Measurements from ENCODE around the gene CCDC183.
"Not testable (repeated sequence)": the region's sequence is repeated elsewhere in the genome, so short reads cannot be mapped to it uniquely, and the experiment has no call there.

The CCDC183 gene

GRCh38 chr9:136840877-136841645, 44.9 kb downstream of the CCDC183 start:
- no peak for DNase-seq

GRCh38 chr9:136841646-136842379, 45.7 kb downstream of the CCDC183 start:
- not testable (repeated sequence) for DNase-seq

DNA sequence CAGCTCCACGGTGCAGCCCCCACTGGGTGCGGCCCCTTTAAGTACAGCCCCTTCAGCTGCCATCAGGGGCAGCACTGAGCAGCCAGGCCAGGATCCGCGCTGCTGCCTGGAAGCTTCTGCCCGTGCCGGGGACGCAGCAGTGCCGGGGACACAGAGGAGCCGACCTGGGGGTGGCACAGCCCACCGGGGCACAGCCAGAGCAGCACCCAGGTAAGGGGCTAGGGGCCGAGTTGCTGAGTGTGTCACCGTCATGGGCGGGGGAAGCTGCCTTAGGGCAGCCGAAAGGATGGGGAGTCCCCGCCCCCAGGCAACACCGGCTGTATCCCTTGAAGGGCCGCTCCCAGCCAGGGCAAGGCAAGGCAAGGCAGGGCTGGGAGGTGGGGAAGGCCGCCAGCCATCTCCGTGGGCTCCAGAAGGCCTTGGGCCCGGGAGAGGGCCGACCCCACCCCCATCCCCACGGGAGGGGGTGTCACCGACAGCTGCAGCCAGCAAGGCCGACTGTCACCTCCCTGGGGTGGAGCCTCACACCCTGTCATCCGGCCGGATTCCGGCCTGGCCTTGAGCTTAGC, 46.3 kb downstream of the CCDC183 start, which contains the start of gene AJM1:
Gene AJM1 (plus strand): TSS at position 99 of the 569 bp plus-strand sequence. CDS start 1,937 bp downstream, outside the sequence.
- peak; percentile 60 for DNase-seq

DNA sequence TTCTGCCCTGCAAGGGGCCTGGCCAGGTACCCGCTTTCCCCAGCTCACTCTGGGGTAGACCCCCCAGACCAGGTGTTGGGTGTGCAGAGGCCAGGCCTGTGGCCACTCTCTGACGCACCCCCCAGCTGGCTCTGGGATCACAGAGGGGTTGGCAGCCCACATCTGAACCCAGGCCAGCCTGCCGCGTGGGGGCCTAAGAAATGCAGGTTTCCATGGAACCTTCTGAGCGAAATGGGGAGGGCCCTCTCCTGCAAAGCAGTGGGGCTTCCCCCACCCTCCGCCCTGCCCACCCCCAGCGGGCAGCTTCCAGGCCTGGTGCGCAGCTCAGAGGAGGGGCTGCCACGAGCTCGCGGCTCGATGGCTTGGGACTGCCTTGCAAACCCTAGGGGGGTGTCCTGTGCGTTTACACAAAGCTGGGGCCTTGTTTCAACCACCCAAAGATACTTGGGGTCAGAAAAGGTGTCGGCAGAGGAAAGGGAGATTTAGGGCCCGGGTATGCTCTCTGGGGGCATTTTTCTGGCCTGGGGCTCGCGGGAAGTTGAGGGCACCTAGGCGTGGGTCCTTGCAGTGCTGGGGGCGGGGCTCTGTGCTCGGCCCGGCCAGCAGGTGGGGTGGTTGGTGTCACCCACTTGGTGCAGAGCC, 47.1 kb downstream of the CCDC183 start:
- not testable (repeated sequence) for DNase-seq

DNA sequence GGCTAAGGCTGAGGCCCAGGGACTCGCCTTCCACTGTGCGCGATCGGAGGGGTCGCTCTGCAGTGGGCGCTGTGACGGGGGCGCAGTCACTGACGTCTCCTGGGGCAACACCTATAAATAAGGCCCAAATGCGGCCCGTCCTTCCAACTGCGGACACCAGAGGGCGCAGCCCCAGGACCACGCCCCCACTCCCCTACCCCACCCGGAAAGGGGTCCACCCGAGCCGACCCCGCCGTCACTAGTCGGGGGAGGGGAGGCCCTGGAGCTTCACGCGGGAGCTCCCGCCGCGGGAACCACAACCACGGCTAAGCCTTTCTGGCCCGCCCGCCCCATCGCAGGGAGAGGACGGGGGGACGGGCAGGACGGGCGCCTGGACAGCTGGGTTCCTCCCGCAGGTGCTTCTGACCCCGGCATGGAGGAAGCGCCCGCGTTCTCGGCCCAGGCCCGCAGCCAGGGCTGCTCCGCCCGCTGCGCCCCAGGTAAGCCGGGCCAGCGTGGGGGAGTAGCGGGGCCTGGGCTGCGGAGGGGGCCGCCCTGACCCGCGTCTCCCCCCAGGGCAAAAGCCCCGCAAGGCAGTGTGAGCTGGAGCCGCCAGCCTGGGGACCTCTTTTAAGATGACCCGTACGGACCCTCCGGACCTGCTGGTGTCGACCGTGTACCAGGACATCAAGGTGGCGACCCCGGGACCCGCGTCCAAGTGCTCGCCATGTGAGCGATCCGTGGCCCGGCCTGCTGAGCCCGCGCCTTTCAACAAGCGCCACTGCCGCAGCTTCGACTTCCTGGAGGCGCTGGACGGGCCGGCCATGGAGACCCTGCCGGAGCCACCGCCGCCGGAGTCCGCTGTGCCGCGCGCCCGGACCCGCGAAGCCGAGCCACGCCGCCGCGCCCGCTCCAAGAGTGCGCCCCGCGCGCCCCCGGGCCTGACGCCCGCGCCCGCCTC, 47.9 kb downstream of the CCDC183 start:
- not testable (repeated sequence) for DNase-seq

- no peak for DNase-seq
These were observed 48.8 kb downstream of the CCDC183 start for GRCh38 chr9:136844761-136845464.

DNA sequence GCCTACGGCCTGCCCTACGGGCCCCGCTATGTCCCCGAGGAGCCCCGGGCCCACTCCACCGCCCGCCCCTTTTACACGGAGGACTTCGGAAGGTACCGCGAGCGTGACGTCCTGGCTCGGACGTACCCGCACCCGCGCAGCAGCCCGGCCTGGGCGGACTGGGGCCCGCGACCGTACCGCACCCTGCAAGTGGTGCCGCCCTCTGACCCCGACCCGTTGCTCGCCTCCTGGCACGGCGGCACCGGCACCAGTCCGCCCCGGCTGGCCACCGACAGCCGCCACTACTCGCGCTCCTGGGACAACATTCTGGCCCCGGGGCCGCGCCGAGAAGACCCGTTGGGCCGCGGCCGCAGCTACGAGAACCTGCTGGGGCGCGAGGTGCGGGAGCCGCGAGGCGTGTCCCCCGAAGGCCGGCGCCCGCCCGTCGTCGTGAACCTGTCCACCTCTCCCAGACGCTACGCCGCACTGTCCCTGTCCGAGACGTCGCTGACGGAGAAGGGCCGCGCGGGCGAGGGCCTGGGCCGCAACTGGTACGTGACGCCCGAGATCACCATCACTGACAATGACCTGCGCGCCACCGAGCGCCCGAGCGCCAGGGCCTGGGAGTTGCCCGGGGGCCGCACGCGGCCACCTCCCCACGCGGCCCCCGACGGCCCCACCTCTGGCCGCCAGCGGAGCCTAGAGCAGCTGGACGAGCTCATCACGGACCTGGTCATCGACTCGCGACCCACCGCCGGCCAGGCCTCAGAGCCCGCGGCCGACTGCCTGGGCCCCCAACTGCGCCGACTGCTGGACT, 49.5 kb downstream of the CCDC183 start:
- no peak for DNase-seq

DNA sequence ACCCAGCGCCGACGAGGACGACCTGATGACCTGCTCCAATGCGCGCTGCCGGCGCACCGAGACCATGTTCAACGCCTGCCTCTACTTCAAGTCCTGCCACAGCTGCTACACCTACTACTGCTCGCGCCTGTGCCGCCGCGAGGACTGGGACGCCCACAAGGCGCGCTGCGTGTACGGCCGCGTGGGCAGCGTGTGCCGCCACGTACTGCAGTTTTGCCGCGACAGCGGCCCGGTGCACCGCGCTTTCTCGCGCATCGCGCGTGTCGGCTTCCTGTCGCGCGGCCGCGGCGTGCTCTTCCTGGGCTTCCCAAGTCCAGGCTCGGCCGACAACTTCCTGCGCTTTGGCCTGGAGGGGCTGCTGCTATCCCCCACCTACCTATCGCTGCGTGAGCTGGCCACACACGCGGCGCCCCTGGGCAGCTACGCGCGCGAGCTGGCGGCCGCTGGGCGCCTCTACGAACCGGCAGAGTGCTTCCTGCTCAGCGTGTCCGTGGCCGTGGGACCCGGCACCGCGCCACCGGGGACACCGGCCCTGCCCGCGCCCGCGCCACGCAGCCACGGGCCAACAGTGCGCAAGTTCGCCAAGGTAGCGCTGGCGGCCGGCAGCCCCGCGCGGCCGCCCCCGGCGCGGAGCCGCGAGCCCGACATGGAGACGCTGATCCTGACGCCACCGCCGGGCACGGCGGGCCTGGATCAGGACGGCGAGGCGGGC, 50.4 kb downstream of the CCDC183 start:
- no peak for DNase-seq

DNA sequence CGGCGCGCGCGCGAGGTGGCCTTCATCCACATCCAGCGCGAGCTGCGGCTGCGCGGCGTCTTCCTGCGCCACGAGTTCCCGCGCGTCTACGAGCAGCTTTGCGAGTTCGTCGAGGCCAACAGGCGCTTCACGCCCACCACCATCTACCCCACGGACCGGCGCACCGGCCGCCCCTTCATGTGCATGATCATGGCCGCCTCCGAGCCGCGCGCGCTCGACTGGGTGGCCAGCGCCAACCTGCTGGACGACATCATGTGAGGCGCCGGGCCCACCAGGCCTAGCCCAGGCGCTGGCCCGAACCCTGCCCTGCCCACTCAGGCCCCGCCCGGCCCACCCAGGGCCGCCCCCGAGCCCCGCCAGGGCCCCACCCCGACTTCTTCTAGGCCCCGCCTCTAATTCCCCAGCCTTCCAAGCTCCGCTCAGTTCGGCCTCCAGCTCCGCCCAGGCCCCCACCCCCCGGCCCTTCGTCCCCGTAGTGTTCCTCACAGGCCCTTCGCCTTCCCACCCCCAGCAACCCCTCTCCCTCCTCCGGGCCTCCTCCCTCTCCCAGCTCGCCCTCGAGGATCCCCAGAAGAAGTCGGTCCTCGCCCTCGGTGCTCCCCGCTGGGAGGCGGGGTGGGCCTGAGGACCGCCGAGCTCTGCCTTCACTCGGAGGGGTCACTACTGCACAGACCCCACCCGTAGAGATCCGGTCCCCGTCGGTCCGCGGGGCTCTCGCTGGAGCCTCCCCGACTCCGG, 51.1 kb downstream of the CCDC183 start:
- no peak for DNase-seq

DNA sequence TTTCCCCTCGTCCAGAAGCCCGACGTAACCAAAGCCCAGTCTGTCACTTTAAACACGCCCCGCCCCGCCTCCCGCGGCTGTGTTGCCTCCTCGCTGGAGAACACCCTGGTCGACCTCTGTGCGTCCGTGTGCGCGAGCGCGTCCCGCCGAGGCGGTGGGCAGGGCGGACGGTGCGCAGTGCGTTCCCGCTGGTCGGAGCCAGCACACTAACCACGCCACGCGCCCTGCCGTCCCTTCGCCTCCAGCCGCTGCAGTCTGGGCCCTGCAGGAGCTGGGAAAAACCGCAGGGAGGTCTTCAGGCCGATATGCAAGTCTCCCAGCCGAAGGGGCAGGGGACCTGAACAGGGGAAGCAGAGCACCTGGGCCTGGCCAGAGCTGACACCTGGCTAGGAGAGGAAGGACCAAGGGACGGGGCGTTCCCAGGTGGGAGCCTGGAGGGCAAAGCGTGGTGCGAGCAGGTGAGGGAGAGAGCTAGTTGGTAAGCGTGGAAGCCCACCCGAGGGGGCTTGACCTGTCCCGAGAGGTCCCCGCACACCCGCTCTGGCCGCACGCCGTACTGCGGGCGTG, 51.8 kb downstream of the CCDC183 start:
- peak; percentile 70 for DNase-seq

DNA sequence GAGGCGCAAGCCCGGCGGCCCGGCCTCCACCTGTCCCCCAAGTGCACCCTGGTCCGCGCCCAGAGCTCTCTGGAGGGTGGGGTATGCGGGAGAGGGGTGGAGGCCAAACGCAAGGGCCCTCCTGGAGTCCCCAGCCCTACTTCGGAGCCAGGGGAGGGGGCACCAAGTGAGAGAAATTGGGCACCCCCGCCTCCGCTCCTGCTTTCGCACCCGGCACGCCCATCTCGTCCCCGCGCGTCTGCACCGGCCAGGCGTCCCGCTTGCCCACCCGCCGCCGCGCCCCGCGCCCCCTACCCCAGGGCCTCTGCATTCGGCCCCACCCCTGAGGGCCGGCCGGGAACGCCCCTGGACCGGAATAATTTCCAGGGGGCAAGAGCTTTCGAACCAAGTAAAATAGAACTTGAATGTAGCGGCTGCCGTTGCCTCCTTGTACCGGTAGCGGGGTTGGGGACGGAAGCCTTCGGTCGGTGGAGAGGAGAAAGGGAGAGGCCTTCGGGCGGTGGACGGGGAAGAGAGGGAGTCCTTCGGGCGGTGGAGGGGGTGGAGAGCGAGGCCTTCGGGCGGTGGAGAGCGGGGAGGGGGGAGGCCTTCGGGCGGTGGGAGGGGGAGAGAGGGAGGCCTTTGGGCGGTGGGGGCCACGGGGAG, 52.4 kb downstream of the CCDC183 start:
- DNase-seq: no peak

- DNase-seq: peak; percentile 98
These were observed 53.2 kb downstream of the CCDC183 start, which contains the start of gene PHPT1 for GRCh38 chr9:136849038-136849959. Gene PHPT1, plus strand, starts transcription at chr9:136849409. Its CDS starts 22 bp downstream, at chr9:136849431.

DNA sequence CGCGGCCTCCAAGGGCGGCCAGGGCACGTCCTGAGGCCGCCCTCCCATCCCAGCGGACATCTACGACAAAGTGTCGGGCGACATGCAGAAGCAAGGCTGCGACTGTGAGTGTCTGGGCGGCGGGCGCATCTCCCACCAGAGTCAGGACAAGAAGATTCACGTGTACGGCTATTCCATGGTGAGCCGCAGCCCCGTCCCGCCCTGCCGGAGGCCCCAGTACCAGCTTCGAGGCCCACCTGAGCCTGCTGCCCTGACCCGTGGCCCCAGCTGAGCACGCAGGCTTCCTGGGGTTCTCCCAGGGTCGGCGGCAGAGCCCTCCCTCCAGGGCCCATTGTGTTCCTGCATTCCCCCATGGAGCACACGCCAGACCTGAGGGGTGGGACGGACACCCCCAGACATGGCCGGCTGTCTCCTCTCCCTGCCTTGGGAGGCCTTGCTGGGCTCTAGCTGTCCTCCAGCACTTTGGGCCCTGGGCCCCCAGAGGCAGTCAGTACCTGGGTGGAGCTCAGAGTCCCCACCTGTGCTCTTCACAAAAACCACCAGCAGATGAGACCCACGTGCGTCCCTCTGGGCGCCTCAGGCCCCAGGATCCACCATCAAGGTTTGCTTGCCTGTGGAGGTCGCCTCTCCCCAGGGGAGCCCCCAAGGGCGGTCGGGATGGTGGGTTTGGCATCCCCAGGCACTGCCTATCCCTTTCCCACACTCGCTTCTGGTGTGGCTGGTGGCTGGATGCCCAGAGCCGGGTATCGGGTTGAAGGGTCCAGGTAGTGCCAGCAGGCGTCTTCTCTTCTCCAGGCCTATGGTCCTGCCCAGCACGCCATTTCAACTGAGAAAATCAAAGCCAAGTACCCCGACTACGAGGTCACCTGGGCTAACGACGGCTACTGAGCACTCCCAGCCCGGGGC, 54.1 kb downstream of the CCDC183 start:
- DNase-seq: no peak

- no peak for DNase-seq
These were observed 55.0 kb downstream of the CCDC183 start for GRCh38 chr9:136850866-136851775.

Measured in GDM1 (cell line).